ENCODE results near the gene PRKACA.
"Not testable (repeated sequence)": the region's sequence is repeated elsewhere in the genome, so short reads cannot be mapped to it uniquely, and the experiment has no call there.

Gene PRKACA

DNA sequence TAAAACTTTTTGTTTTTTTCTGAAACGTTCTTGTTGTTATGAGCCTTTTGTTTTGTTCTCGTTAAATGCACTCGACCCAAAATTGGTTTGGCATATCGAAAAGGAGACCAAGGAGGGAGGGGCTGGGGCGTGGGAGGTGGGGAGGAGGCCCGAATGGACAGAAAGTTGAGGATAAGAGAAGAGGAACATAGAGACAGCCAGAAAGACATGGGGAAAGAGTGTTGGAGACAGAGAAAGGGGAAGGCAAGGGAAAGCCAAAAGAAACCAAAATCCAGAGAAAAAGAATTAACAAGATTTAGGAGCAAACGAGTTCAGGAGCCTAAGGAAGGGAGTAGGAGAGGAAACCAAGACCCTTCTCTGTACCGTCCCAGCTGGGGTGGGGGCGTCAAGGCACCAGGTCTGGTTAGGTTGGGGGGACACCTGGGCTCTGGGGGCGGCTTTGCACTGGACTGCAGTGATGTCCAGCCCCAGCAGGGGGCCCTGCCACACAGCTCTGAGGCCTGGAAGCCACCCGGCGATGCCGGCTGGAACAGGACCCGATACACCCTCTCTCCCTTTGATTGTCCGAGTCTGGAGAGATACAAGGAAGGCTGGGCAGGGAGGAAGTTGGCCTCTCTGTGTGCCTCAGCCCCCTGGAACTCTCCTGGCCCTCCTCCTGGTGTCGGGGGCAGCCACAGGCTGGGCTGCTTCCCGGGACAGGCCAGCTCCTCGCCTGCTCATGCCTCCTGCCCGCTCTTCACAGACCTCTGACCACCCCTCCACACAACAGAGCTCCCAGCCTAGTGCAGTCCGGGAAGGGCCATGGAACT is 30.4 kb upstream of the PRKACA start:
- DNase-seq, result no peak

DNA sequence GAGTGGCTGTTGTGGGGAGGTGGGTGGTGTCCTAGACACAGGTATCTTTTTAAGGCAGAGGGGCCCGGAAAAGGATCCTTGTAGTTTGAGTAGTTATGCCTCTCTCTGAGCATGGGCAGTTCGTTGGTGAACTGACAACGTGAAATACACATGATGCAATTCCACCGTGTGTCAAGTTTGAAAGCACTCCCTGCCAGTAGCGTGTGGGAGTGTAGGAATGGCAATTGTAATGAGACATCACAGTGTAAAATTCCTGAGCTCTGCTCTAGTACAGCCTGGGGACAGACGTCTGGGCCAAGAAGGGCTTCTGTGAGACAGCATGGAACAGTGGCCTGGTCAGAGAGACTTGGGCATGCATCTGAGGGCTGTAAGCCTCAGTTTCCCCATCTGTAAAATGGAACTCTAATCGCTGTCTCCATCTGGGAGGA is 29.2 kb upstream of the PRKACA start:
- no peak for DNase-seq

DNA sequence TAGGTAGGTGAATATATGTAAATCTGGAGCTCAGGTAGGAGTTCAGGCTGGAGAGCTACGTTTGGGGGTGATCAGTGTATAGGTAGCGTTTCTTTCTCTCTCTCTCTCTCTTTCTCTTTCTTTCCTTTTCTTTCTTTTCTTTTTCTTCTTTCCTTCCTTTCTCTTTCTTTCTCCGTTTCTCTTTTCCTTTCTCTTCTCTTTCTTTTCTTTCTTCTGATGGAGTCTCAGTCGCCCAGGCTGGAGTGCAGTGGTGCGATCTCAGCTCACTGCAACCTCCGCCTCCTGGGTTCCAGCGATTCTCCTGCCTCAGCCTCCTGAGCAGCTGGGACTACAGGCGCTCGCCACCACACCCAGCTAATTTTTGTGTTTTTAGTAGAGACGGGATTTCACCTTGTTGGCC is 28.6 kb upstream of the PRKACA start:
- DNase-seq, result not testable (repeated sequence)

DNA sequence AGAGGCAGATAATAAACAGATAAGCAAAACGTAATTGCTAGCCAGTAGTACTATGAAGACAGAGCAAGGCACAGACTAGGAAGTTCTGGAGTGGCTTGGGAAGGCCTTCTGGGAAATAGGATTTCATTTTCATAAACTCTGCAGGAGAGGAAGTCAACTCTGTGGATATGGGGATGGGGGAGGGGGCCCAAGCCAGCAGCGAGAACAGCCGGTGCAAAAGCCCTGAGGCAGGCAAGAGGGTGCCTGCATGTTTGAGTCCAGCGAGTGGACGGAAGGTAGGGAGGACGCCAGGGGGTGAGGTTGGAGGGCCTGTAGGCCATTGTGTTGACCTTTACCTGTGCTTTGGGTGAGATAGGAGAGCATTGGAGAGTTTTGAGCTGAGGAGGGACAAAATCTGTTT is 27.8 kb upstream of the PRKACA start:
- no peak for DNase-seq

DNA sequence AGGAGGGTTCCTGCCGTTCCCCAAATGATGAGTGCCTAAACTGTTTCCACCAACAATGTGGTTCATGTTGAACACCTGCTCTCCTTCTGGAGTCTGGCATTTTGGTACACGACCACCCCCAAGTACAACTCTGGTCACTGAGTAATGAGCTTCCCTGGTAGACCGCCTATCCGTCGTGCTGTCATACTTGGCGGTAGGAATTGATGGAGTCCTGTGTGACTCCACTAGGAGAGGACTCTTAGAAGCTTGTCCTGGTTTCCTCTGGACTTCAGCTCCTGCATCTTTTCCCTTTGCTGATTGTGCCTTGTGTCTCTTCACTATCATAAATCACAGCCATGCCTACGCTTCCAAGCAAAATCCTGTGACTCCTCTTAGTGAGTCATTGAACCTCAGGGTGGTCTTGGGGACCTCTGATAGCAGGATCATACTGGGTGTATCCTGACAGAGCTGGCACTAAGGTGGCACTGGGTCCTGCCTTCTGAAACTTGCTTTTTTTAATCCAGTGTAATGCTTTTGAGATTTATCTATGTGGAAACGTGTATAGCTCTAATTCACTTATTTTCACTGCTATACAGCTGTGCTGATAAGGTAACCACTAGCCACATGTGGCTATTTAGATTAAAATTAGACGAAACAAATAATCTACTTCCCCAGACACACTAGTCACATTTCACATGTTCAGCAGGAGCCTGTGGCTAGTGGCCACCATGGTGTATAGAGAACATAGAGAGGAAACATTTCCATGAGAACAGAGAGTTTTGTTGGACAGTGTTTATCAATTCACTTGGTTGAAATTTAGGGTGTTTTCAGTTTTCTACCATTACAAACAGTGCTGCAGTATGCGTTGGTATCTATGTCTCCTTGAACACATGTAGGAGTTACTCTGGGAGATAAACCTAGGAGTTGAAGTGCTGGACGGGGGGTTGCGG is 25.0 kb upstream of the PRKACA start:
- DNase-seq, result no peak

DNA sequence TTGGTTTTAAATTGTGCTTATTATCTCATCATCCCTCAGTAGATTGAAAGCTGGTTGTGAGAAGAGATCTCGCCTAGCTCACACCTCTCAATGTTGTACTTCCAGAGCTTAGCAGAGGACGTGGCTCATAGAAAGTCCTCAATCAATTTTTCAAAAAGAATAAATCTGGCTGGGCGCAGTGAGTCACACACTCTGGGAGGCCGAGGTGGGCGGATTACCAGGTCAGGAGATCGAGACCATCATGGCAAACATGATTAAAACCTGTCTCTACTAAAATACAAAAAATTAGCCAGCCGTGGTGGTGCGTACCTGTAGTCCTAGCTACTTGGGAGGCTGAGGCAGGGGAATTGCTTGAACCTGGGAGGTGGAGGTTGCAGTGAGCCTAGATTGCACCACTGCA is 23.5 kb upstream of the PRKACA start:
- no peak for DNase-seq

DNA sequence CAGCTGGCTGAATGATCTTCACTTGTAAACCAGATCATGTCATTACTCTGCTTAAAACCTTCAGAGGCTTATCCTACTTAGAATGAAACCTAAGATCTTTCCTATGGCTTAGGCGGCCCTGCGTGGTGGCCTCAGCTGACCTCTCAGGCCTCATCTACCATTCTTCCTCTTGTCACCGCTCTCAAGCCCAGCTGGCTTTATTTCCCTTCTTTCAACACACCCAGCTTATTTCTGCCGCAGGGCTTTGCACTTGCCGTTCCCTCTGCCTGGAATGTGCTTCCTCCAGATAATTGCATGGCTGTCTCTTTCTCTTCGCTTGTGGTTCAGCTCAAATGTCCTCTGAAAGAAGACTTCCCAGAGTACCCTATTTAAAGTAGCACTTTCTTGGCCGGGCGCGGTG is 22.4 kb upstream of the PRKACA start:
- DNase-seq, result no peak

DNA sequence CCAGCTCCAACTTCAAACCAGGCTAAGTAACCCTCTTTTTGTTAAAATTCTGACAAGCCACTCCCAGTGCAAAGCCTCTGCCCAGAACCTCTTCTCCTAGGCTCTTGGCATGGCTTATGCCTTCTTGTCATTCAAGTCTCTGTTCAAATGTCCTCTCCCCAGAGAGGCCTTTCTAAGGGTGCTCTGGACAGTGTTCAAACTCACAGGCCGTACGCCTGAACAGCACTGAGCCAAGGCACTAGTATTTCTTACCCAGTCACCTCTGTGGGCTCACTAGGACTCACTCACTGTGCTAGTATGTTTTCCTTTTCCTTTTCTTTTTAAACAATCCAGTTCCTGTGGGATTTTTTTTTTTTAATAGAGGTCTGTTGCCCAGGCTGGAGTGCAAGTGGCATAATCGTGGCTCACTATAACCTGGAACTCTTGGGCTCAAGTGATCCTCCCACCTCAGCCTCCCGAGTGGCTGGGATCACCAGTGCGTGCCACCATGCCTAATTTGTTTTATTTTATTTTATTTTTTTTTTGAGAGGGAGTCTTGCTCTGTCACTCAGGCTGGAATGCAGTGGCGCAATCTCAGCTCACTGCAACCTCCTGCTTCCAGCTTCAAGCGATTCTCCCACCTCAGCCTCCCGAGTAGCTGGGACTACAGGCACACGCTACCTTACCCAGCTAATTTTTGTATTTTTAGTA is 21.2 kb upstream of the PRKACA start:
- no peak for DNase-seq

DNA sequence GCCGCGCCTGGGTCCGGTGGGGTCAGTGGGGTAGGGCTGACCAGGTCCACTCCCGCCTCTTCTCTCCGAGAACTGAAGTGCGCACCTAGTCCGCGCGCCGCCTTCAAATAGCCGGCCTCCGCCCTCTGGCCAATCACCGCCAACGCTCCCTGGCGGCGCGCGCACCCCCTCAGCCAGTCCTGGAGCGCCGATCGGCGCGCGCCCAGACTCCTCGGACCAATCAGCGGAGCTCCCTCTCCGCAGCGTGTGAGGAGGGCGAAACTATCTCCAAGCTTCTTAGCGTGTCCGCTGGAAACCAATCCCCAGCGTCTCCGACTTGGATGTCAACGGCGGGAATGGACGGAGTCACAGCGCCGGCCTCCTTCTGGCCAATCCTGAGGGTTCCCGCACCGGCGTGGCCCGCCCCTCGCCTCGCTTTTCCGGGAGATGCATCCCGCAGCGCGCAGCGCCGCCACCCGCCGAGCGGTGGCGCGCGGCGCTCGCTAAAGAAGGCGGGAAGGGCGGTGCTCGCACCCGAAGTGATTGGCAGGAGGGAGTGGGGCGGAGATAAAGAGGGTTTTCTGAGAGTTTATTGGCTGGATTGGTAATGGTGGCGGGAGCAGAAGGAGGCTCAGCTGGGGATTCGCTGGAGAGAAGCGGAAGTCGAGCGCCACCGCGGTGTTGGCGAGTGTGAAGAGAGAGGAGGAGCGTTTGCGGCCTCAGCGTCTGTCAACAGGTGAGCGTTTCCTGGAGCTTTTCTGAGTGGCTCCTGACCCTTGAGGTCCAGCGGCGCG is 19.1 kb upstream of the PRKACA start, which contains the start of gene ASF1B:
Gene ASF1B, minus strand, starts transcription at position 81 of the 773 bp plus-strand sequence. CDS start 133 bp downstream, outside the sequence.
- DNase-seq, result peak; percentile 100

DNA sequence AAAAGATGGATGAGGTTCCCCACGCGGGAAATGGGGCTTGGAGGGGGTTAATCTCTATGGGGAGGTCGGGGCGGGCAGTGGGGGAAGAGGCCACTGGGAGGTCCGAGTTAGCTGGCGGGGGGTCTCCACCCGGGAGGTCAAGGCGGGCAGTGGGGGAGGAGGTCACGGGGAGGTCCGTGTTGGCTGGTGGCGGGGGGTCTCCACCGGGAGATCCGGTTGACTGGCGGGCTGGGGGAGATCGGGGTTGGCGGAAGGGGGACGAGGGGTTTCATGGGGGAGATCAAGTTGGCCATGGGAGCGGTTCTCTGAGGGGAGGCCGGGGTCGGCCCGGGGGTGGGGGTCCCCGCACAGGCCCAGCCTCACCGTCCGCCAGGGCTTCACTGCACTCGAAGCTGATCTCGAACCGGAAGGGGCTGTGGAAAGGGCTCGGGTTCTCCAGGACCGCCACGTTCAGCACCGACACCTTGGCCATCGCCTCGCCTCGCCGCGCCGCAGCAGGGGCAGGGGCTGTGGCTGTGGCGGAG is 18.5 kb upstream of the PRKACA start:
- DNase-seq, result no peak

DNA sequence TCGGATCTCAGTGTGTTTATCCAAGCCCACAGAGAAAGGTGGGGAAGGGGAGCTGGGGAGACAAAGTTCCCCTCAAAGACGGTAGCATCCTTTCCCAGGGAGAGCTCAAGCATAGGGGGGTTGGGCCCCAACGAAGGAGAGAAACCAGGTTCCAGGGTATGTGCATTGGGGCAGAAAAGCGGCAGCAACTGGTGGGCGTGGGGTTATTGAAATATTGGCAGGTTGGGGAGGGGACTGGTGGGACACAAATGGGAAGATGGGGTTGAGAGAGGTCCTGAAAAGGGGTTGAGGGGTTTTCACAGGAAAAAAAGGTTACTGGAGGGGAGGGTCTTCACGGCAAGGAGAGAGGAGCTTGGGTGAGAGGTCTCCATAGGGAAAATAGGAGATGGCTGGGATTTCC is 17.8 kb upstream of the PRKACA start:
- DNase-seq, result no peak

DNA sequence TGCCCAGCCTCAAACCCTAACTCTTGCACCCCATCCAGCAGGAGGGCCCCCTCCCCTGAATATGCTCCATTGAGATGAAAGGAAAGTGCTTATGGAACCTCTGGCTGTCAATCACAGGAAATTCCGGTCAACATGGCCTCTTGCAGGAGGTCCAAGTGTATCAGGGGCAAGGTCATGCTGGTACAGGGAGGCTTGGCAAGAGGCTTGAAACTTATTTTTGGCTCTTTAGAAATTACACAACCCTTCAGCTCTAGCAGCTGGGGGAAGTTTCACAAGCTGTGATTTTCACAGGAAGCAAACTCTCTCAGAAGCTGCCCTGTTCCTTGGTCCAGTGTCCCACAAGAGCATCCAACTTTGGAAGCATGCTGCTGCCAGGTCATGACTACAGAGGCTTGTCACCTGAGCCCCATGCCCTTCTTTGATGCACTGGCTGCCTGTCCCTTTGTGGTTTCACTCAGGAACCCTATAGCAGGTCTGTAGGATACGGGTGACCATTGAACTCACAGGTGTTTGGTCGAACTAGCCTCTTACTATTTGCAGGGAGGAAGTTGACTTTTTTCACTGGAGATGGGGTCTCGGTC is 10.5 kb upstream of the PRKACA start:
- DNase-seq, result no peak

DNA sequence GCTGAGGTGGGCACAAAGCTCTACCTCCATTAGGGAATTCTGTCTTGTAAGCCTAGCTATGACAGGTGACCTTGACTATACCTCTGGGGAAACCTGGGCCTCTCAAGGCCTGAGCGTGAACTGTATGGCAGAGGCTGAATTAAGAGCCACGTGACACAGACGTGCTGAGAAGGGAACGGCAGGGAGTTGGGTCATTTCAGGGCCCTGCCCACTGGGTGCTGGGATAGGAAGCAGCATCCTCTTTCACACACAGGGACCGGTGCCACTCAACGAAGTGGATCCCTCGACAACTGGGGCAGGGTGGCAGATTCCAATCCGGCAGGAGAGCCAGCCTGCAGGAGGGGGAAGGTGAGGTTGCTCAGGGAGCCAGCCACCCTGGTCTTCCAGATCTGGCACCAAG is 9.6 kb upstream of the PRKACA start:
- no peak for DNase-seq

DNA sequence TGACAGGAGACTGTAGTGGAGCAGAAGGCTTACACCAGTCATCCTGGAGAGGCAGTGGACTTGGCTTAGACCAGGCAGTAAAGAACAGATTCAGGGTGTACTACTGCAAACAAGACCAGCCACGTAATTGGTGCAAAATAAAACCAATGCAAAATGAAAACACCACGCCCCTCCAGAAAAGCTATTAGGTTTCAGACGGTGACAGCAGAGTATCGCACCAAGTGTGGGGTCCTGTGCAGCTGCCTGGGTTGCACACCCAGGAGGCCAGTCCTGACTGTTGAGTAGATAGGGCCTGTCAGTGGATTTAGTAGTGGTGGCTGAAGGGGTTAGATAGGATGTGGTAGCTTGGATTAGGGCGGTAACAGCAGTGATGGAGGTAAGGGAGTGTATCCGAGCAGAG is 5.4 kb upstream of the PRKACA start:
- DNase-seq, result no peak

DNA sequence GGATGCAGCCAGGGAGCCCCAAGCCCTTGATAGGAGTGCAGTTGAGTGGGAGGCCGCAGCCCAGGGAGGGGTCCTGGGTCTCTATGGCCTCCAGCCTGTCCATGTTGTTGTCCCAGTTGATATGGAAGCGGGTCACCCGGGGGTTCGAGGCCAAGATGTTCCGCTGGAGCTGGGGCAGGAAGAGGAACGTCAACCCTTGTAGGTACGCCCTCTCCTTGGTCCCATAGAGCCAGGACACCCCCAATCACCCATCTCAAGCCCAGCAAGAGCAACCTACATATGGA is 2.9 kb upstream of the PRKACA start:
- DNase-seq, result no peak

DNA sequence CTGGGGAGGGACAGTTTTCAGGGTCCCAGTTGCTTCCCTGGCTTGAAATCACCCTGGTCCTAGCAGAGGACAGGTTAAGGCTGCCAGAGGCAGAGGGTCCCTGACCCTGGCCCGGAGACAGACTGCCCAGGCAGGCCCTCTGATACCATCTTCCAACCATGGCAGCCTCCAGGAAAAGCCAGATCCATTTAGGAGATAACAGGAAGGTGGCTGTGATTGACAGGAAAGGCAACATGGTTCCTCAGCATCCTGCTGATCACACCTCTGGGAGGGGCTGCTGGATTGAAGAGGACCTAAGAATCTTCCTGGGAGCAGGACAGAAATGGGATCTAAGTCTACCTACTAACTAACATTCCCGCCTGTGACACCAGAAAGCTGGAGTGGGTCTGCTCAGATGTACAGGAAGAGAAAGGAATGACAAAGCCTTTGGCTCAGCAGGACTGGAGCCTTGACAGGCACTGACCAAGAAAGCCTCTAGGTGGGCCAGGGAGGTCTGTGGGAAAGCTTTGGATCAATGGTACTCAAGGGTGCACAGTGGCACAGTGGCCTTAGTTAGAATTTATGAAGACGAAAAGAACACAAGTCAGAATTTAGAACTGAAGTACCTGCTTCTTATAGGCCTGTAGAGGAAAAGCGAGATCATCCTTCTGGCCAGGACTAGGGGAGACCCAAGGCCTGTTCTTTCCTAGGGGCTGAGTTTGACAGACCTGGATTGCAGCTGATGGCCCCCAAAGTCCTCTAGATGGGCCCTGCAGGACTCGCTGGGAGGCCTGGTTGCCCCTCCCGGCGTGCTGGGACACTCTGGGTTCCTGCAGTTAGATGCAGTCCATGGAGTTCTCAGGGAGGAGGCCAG is 2.3 kb upstream of the PRKACA start:
- no peak for DNase-seq

DNA sequence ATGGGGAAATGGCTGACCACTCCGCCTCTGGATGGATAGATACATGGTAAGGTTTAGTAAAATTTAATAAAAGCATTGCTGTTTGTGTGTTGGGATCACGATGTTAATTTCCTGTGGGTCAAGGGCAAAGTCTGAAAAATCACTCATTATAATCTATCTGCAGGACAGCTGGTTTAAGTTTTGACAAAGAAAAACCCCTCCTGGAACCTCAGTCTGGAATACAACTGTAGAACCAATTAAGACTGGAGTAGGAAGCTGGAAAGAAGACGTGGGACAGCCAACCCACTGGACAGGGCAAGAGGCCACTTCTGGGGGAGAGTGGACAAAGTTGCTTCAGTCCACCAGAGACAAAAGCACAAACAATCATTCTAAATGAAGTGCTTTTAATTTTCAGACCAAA is 1.6 kb upstream of the PRKACA start:
- no peak for DNase-seq

DNA sequence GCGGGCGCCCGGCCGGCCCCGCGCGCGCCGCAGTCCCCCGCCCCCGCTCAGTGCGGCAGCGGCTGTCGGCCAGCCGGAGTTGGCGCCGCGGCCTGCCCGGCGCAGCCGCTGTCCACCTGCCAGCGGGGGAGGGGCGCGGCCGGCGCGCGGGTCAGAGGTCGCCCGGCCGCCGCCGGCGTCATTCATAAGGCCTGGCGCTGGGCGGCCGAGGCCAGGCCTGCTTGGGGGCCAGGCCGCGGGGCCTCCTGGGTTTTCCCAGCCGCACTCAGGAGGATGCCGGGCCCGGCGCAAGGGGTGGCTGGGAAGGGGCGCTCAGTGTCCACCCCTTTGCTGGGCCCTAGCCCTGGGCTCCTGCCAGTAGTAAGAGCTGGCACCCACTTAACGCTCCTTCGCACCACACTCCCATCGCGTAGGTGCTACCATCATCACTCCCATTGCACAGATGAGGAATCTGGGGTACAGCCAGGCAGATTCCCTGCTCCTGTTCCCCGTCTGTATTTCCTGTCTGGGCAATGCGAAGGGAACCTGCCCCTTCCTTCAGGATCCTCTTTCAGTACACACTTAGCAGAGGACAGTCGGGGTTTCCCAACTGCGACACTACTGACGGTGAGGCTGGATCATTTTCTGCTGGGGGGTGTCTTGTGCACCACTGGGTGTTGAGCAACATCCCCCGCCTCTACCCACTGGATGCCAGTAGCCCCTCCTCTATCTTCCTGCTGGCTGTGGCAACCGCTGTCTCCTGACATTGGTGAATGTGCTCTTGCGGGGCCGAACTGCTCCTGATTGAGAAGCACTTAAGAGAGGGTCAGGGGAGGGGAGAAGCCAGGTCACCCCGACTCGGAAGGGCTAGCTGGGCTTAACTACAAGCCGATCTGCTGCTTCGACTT is 846 bp upstream of the PRKACA start:
- DNase-seq, result peak; percentile 38

DNA sequence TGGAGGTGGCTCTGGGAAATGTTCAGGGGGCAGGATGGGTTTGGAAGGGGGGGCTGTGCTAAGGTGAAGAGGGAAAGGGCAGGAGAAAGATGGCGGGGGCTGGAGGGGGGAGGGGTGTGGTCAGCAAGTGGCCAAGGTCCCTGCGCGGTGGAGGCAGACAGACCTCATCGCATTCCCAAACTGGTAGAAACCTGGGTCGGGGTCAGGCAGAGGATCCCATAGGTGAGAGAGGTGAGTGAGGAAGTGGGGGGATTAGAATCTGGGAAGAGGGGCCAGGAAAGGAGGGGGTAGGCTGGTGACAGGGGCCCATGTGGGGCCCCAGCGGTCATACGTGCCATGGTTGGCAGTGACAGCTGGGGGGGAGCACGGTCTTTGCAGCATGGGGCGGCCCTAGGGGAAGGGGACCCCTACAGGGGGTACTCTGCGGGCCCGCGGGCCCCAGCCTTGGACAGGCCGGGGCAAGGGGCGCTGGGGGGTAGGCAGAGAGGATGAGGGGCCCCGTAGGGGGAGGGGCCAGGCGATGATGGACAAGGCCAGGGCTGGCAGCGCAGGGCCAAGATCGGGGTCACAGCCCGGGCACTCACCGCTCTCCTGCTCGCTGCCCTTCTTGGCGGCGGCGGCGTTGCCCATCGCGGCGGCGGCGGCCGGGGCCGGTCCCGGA is 514 bp downstream of the PRKACA start:
- DNase-seq, result no peak

DNA sequence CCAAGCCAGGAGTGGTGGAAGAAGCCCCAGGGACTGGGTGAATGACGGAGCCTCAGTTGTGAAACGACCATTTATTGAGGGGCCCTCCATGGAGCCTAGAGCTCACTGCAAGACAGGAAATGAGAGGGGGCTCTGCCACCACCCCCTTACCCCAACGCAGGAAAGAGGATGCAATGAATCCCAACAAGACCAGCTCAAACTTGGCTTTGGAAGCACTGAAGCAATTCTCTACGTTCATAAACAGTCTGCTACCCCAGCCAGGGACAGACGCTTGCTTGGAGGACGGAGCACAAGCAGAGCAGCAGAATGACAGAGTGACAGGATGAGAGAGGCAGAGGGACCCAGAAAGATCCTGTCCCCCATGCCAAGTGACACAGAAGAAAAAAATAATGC is 1.0 kb downstream of the PRKACA start:
- DNase-seq, result no peak
